Gastroesophageal sphincter (tissue), 4 donors: ENCODE results near the gene PRDM16. TPM values are rescaled to one million over a fixed set of nuclear protein-coding genes. Genes with fewer than 3 reads are reported as not detected.

Source experiments
- ATAC-seq: fragments of 150-250 bp; one replicate; pipeline ENCODE4 v1.9.1; 2016; ENCODE audit warnings: mild to moderate bottlenecking, moderate library complexity
- H3K27ac ChIP-seq, 4 donors: fragments of 200-600 bp; sonication (generic) in 3 of 4; 1 replicate in 3 of 4; 2 replicates in 1 of 4; pipeline ENCODE4 v1.5.1; 2016 to 2019
- H3K27me3 ChIP-seq: fragments of 200-600 bp; sonication (generic); one replicate; pipeline ENCODE4 v1.5.1; 2019
- H3K36me3 ChIP-seq, 2 donors: fragments of 200-600 bp; sonication (generic); one replicate each; pipeline ENCODE4 v1.5.1; 2019; ENCODE audit warnings: control low read depth in 1 of 2
- H3K4me1 ChIP-seq, 3 donors: fragments of 200-600 bp; sonication (generic); 1 replicate in 2 of 3; 2 replicates in 1 of 3; pipeline ENCODE4 v1.5.1; 2016 to 2019; ENCODE audit warnings: control low read depth in 2 of 3
- H3K4me3 ChIP-seq, 2 donors: fragments of 200-600 bp; sonication (generic); one replicate each; pipeline ENCODE4 v1.5.1; 2019; ENCODE audit warnings: mild to moderate bottlenecking in 1 of 2, moderate library complexity in 1 of 2
- H3K9me3 ChIP-seq, 3 donors: fragments of 200-600 bp; sonication (generic); one replicate each; pipeline ENCODE4 v1.5.1; 2017 to 2019; ENCODE audit warnings: control low read depth in 2 of 3
- CTCF ChIP-seq, 4 experiments: fragments of 200-600 bp in 2 of 4; fragments of 450-650 bp in 2 of 4; sonication (generic) in 1 of 4; IDR thresholded peaks; one replicate each; pipeline ENCODE4 v1.5.1; 2017 to 2019; ENCODE audit warnings: antibody characterized with exemption in 4 of 4, mild to moderate bottlenecking in 2 of 4, moderate library complexity in 2 of 4
- EP300 ChIP-seq: sonication (generic); formaldehyde crosslinking; IDR thresholded peaks from one replicate; pipeline ENCODE4 v1.6.1; 2017; ENCODE audit warnings: antibody characterized with exemption, mild to moderate bottlenecking
- POLR2A ChIP-seq, 2 donors: fragments of 450-650 bp; IDR thresholded peaks; one replicate each; pipeline ENCODE4 v1.6.1; 2017; ENCODE audit warnings: antibody characterized with exemption in 2 of 2, mild to moderate bottlenecking in 2 of 2, moderate library complexity in 1 of 2
- POLR2AphosphoS5 ChIP-seq: sonication (generic); formaldehyde crosslinking; IDR thresholded peaks from one replicate; pipeline ENCODE4 v1.6.1; 2017; ENCODE audit warnings: antibody characterized with exemption
- WGBS, 2 donors: methylation state at CpG; one replicate each; pipeline ENCODE4 v1.1.5; 2018; ENCODE audit warnings: low coverage in 1 of 2; 5-methylcytosine and 5-hydroxymethylcytosine counted together
- total RNA-seq, 4 donors: library from RNA; depleted of rRNA; stranded (reverse); fragments of >200 nt; gene quantifications; one replicate each; pipeline ENCODE4 v1.1.0, GENCODE V29; 2016

Gene PRDM16
- total RNA-seq, 4 donors from 2014 or later: 1.1 to 3.4 (median 1.6) TPM

GRCh38 chr1:3170561-3171453 lies 101.8 kb downstream of the PRDM16 start:
- 7% methylated on average over 7 of the region's 40 CpGs; no CpG with 5 or more reads in 1 of the 2 donors for WGBS, 2 donors
- Histone ChIP-seq H3K4me3 (peak overlapping the region; percentile 1 to 49), H3K36me3 (no peaks in the 10 kb centered on the region), H3K27ac (peak overlapping the region; percentile 1 to 86 (median 84)), H3K27me3 (no peaks in the 10 kb centered on the region), H3K9me3 (no peaks in the 10 kb centered on the region), H3K4me1 (peaks cover 0 to 70% (median 25%) of the 10 kb centered on the region in 3 donors)
- TF ChIP-seq CTCF (IDR thresholded peaks at IDR 0.05) (no peak), POLR2A (IDR thresholded peaks at IDR 0.05) (no peak), POLR2AphosphoS5 (peak; percentile 92), EP300 (no peak)
- peak; percentile 91 for ATAC-seq

- no peaks in the 10 kb centered on the region for H3K36me3 ChIP-seq
- H3K4me1 ChIP-seq: peaks cover 0 to 70% (median 25%) of the 10 kb centered on the region in 3 donors
- TF ChIP-seq CTCF (IDR thresholded peaks at IDR 0.05) (no peak), POLR2AphosphoS5 (no peak), EP300 (no peak), POLR2A (IDR thresholded peaks at IDR 0.05) (no peak)
- no peak overlapping the region for H3K4me3 ChIP-seq
- H3K27me3 ChIP-seq: no peaks in the 10 kb centered on the region
- ATAC-seq: no peak
- peak overlapping the region in 3 of 4 donors; percentile 81 to 86 (median 86) for H3K27ac ChIP-seq
- H3K9me3 ChIP-seq: no peaks in the 10 kb centered on the region
- 100% methylated on average over 4 of the region's 19 CpGs; no CpG with 5 or more reads in 1 of the 2 donors for WGBS, 2 donors
These were observed 102.8 kb downstream of the PRDM16 start for GRCh38 chr1:3171761-3172160.

GRCh38 chr1:3172431-3173380 lies 103.7 kb downstream of the PRDM16 start:
- Histone ChIP-seq H3K9me3 (no peaks in the 10 kb centered on the region), H3K36me3 (no peaks in the 10 kb centered on the region), H3K4me1 (peaks cover 0 to 70% (median 25%) of the 10 kb centered on the region in 3 donors), H3K27me3 (no peaks in the 10 kb centered on the region), H3K27ac (peak overlapping the region in 2 of 4 donors; percentile 86), H3K4me3 (no peak overlapping the region)
- ATAC-seq: no peak
- WGBS, 2 donors: 85 to 94% methylated on average over 12 to 22 of the region's 34 CpGs
- TF ChIP-seq EP300 (no peak), POLR2A (IDR thresholded peaks at IDR 0.05) (no peak), CTCF (IDR thresholded peaks at IDR 0.05) (no peak), POLR2AphosphoS5 (no peak)

- WGBS, 2 donors: 83 to 84% methylated on average over 5 to 6 of the region's 30 CpGs
- Histone ChIP-seq H3K4me1 (peaks cover 0 to 70% (median 25%) of the 10 kb centered on the region in 3 donors), H3K27ac (no peak overlapping the region), H3K27me3 (no peaks in the 10 kb centered on the region), H3K9me3 (no peaks in the 10 kb centered on the region), H3K36me3 (no peaks in the 10 kb centered on the region), H3K4me3 (no peak overlapping the region)
- TF ChIP-seq POLR2A (IDR thresholded peaks at IDR 0.05) (no peak), POLR2AphosphoS5 (no peak), CTCF (IDR thresholded peaks at IDR 0.05) (no peak), EP300 (no peak)
- no peak for ATAC-seq
These were observed 104.5 kb downstream of the PRDM16 start for GRCh38 chr1:3173381-3173980.
